Ureter (tissue), 1 donor: ENCODE measurements around the gene PSMA7. TPM values are rescaled to one million over a fixed set of nuclear protein-coding genes. Genes with fewer than 3 reads are reported as not detected.
A peak's percentile ranks its signal among the peaks of the same experiment; 100 is the strongest.

Experiments used
- DNase-seq: peaks from one replicate; pipeline ENCODE4 v3.0.0-alpha.2; 2020; ENCODE audit warnings: low spot score
- total RNA-seq: library from RNA; stranded (reverse); gene quantifications from one replicate; pipeline ENCODE4 v1.2.4, GENCODE V29; 2023
- donor health status: DM: yes; HTN: yes; CAD: no.

Gene PSMA7
- 181 TPM for total RNA-seq

DNA sequence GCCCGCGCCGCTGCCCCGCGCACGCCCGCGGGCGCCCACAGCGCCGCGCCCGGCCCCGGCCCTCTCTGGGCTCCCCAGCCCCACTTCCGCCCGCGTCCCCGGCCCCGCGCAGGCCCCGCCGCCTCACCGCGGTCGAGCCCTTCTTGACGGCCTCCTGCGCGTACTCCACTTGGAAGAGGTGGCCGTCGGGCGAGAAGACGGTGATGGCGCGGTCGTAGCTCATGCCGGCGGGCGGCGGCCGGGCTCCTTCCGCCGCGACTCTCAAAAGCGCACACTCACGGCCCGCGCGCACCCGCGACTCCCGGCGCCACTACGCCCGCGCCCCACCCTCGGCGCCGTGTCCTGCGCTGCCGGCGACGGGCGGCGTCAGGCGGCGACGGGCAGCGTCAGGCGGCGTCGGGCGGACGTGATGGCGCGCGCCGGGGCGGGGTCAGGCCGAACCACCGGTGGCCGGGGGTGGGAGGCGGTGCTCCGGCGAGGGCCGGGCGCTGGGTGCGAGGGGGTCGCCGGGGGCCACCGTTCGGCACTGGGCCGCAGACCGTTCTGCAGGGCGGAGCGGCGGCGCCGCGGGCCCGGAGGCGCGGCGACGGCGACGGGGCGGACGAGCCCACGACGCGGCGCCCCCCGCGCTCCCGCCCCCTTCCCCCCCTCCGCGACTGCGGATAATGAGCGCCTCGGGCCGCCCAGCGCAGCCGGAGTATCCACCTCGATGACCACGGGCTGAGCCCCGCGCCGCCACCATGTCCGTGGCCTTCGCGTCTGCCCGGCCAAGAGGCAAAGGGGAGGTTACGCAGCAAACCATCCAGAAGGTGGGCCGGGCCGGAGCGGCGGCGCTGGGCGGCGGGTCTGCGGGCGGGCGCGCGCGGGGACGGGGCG, at the start of gene PSMA7, which contains the start of gene SS18L1:
Gene PSMA7 (minus strand): TSS at position 314 of the 876 bp plus-strand sequence. CDS start 91 bp downstream, at position 223.
Gene SS18L1 (plus strand): TSS at position 689 of the 876 bp plus-strand sequence. CDS start 52 bp downstream, at position 741.
- DNase-seq, result peak; percentile 88

DNA sequence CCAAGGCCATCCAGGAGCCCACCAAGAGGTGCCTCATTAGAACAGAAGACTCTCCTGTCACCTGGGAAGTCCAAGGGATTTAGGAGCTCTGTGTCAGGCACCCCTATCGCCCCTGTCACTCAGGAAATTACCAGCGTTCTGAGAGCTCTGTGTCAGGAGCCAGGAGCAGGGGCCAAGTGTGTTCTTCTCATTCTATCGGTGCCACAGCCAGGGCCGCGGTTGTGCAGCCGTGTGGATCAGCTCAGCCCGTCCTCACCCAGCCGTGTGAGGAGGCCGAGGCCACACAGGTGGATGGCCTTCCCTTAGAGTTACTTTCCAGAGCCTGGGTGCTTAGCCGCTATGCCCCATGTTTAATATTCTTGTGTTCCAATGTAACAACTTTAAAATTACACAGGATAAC, 49.4 kb upstream of the PSMA7 start:
- no peak for DNase-seq

DNA sequence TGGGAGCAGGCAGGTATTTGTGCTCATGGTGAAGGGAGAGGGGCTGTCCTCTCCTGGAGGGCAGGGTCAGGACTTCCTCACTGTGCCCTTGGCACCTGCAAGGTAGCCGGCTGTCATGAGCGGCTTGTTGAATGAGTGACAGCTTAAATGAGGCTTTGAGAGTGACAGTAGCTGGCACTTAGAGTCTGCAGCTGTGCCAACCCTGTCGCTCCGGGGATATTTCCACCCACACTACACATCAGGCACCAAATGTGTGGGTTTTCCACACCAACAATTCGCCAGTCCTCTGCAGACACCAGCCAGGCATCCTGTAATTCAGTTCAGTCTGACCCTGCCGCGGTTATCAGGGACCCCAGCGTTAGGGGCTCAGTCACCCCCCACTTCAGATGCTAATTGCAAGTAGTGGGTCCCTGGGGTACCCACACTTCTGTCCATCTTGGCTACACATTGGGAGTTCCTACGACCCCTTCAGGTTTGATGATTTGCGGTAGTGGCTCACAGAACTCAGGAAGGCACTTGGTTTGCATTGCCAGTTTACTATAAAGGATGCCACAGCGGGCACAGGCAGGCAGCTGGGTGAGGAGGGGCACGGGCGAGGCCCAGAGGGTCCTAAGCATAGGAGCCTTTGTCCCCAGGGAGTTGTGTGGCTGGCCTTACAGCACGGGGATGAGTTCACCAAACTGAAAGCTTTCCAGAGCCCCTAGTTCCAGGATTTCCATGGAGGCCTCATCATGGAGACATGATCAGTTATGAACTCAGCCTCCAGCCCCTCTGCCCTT, 48.8 kb upstream of the PSMA7 start:
- DNase-seq, result no peak

DNA sequence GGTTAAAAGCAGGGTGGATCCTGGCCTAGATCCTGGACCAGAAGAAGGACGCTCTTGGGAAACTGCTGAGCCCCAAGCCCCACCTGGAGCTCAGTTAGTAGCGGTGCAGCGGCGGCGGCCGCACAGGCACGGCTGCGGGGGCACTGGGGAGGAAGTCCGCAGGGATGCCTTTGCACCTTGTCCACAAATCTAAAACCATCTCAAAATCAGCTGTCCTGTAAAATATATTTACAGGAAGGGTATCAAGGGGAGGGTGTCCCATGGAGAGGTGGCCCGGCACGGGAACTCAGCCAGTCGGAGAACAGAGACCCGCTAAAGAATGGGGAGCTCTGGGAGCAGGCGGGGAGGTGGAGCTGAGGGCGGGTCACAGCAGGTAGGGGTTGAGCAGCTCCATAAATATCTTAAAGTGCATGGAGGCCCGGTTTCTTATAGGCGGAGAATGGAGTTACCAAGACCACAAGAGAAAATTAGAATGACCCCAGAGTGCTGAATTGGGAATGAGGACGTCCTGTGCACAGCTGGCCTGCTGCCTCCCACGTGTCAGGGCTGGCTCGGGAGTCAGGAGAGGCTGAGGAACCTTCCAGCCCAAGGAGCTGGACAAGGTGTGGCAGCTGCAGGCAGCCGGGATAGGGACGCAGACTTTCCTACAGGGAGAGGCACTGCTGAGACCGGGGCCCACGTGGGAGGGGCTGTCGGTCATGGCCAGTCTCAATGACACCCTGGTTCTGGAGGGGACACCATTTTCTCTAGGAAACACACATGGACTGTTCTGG, 47.6 kb upstream of the PSMA7 start:
- no peak for DNase-seq

- DNase-seq, result no peak
Measured at GRCh38 chr20:62186887-62187866, 44.0 kb upstream of the PSMA7 start.

- no peak for DNase-seq
Measured at GRCh38 chr20:62186096-62186426, 42.9 kb upstream of the PSMA7 start.

- DNase-seq, result no peak
Measured at GRCh38 chr20:62183426-62184142, 40.4 kb upstream of the PSMA7 start.

- peak; percentile 96 for DNase-seq
Measured at GRCh38 chr20:62182469-62183425, 39.6 kb upstream of the PSMA7 start, which contains the start of gene MTG2. MTG2 (plus strand) TSS chr20:62183028; CDS start chr20:62193421, 10,393 bp downstream.

DNA sequence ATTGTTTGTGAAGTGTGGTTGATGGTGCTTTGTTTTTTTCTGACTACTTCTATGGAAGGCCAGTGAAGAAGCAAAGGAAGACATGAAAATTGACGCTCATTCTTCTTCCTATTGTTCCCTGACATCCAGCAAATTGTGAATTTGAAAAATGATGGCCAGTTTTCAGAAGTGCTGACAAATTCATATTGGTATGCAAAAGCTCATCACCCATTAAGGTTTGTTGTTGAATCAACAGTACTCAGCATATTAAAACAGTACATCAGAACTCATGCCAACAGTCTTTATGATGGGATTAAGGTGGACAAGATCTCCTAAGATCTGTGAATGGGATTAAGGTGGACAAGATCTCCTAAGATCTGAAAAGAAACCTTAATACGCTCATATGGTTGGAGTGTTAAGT, 38.6 kb upstream of the PSMA7 start:
- no peak for DNase-seq

GRCh38 chr20:62179162-62179504, 35.9 kb upstream of the PSMA7 start:
- DNase-seq, result no peak

GRCh38 chr20:62178316-62179161, 35.3 kb upstream of the PSMA7 start:
- DNase-seq, result no peak

GRCh38 chr20:62177307-62177706, 34.1 kb upstream of the PSMA7 start:
- no peak for DNase-seq

GRCh38 chr20:62176866-62177265, 33.7 kb upstream of the PSMA7 start:
- no peak for DNase-seq

DNA sequence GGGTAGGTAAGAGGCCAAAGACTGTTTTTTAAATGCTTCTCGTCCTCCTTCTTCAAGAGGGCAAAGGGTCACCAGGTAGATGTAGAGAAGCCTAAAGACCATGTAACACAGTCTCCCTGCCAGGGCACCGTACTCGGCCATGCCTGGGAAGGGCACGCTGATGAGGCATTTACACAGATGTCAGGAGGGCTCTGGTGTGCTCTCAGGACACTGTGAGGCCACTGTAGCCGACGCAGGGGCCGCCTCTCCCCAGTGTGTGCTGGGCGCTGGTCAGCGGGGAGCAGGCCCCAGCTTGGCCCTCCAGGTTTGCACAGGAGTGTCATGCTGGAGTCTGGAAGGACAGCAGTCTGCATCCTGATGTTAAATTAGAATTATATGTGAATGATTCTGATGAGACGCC, 32.5 kb upstream of the PSMA7 start:
- no peak for DNase-seq

DNA sequence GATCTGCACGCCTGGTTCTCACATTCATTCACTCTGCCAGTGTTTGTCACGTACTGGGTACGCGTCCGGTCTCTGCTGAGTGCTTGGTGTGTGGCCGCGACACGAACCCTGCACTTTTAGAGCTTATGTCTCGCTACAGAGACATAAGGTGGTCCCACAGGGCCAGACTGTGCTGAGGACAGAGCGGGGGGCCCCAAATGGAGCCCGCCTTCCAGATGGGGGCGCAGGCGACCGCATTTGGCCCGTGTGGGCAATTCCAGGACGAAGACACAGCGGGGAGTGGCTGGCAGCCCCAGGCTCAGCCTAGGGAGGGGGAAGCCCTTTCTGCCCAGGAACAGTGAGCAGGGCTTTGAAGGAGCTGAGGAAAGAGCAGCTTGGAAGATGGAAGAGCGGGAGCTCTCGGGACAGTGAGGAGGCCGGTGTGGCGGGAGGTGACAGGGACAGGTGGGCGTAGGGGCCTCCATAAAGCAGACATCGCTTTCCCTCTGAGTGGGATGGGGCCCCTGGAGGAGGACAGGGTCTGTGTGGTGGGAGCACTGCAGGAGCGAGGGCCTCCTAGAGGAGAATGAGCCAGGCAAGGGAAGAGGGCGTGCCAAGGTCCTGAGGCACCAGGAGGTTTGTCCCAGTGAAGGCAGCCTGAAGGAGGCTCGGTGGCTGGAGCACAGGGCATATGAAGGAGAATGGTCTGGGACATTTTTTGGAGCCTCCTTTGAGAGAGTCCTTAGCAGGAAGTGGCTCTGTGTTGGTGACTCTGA, 31.9 kb upstream of the PSMA7 start:
- no peak for DNase-seq

GRCh38 chr20:62174021-62174804, 31.0 kb upstream of the PSMA7 start:
- no peak for DNase-seq

DNA sequence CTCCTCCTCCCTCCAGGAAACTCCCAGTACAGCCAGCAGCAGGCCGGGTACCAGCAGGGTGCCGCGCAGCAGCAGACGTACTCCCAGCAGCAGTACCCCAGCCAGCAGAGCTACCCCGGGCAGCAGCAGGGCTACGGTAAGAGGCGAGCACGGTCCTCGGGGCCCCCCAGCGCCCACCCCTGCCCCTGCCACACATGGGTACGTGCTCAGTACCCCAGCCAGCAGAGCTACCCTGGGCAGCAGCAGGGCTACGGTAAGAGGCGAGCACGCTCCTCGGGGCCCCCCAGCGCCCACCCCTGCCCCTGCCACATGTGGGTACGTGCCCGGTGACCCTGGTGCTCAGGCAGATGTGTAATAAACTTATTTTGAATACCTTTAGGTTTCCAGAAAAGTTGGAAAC, 29.5 kb upstream of the PSMA7 start:
- DNase-seq, result no peak
